A549 (cell line): ENCODE data around the gene PDE3A.

Source experiments
- BHLHE40 ChIP-seq: IDR thresholded peaks from 2 replicates; pipeline ENCODE4 v1.6.1; 2012; ENCODE audit warnings: low read depth, low read length, inconsistent platforms
- CHD4 ChIP-seq: fragments of 200-600 bp; sonication (generic); IDR thresholded peaks from 2 replicates; pipeline ENCODE4 v1.6.1; 2016; ENCODE audit warnings: antibody characterized with exemption, mild to moderate bottlenecking, borderline replicate concordance
- CTCF ChIP-seq: fragments of >200 bp; sonication (Bioruptor Twin); formaldehyde crosslinking; IDR thresholded peaks from 3 replicates; pipeline ENCODE4 v1.5.1; 2016
- HMGXB4 ChIP-seq: fragments of 250-450 bp; sonication (Bioruptor Pico); IDR thresholded peaks from 2 replicates; pipeline ENCODE4 v1.5.0; 2021; ENCODE audit warnings: mild to moderate bottlenecking, moderate library complexity, borderline replicate concordance
- JUNB ChIP-seq: fragments of >200 bp; sonication (Bioruptor Twin); formaldehyde crosslinking; IDR thresholded peaks from 2 replicates; pipeline ENCODE4 v1.6.1; 2016
- MYC ChIP-seq: IDR thresholded peaks from 2 replicates; pipeline ENCODE4 v1.6.1; 2012; ENCODE audit warnings: mild to moderate bottlenecking, inconsistent platforms, low read length, improper control_type of control experiment, borderline replicate concordance
- POLR2A ChIP-seq: IDR thresholded peaks from 2 replicates; pipeline ENCODE4 v1.6.1; 2012; ENCODE audit warnings: mild to moderate bottlenecking, low read length
- USF2 ChIP-seq: fragments of 450-650 bp; IDR thresholded peaks from 2 replicates; pipeline ENCODE4 v1.6.1; 2014; ENCODE audit warnings: antibody characterized with exemption

GRCh38 chr12:20549108-20549719, 180.9 kb downstream of the PDE3A start:
- TF ChIP-seq POLR2A (no peak), BHLHE40 (no peak), CTCF (peak; percentile 70), MYC (no peak), HMGXB4 (no peak), CHD4 (no peak), JUNB (no peak), USF2 (no peak)
